Measurements from ENCODE around the gene SNX19. TPM values are rescaled to one million over a fixed set of nuclear protein-coding genes. Genes with fewer than 3 reads are reported as not detected.

The SNX19 gene
- total RNA-seq, 4 donors from 2014 or later = 89.8 to 193 (median 137) TPM

DNA sequence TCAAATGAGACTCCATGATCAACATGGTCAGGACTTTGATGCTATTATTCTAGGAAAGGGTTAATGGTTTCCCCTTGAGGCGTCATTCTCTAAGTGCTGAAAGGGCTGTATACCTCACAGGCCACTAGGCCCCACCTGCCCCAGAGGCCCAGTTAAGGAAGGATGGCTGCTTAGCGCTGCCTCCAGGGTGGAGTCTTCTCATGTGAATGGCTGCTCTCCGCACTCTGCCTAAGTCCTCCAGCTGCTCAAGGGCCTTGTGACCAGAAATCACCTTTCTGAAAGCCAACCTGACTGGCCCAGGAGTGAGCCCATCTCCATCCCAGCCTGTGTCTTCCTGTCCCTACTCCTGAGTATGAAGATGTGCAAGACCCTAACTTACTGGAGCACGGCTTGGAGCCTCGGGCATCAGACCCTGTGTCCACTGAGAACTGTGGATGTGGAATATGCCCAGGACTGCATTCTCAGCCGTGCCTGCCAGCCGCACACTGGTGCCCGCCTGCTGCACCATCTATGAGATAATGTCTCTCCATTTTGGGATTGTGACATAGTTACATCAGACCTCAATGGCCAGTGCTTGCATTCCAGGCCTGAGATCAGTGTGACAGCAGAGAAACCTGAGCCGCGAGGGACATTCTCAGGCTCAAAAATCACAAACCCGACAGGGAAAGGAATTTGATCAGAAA, 51.0 kb downstream of the SNX19 start:
- H3K4me1 ChIP-seq = peaks cover 0 to 7% (median 2%) of the 10 kb centered on the region in 4 donors
- intact Hi-C loops (cut with DNase I; ENCODE audit: low total_unique reads) = loop anchor here (10.0 kb wide), 1 partner anchor 230 kb away; no protein-coding TSS in a partner anchor
- H3K9me3 ChIP-seq = no peaks in the 10 kb centered on the region
- TF ChIP-seq POLR2A (IDR thresholded peaks at IDR 0.05) (no peak), POLR2AphosphoS5 (IDR thresholded peaks at IDR 0.05) (no peak)
- TF ChIP-seq, protein P1, sequence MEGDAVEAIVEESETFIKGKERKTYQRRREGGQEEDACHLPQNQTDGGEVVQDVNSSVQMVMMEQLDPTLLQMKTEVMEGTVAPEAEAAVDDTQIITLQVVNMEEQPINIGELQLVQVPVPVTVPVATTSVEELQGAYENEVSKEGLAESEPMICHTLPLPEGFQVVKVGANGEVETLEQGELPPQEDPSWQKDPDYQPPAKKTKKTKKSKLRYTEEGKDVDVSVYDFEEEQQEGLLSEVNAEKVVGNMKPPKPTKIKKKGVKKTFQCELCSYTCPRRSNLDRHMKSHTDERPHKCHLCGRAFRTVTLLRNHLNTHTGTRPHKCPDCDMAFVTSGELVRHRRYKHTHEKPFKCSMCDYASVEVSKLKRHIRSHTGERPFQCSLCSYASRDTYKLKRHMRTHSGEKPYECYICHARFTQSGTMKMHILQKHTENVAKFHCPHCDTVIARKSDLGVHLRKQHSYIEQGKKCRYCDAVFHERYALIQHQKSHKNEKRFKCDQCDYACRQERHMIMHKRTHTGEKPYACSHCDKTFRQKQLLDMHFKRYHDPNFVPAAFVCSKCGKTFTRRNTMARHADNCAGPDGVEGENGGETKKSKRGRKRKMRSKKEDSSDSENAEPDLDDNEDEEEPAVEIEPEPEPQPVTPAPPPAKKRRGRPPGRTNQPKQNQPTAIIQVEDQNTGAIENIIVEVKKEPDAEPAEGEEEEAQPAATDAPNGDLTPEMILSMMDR (IDR thresholded peaks at IDR 0.05) = no peak
- no peak for DNase-seq
- 85% methylated on average over 11 of the region's 11 CpGs; no CpG with 5 or more reads in 1 of the 2 donors for WGBS, 2 donors (ENCODE audit: low coverage in 1 of 2)
- H3K36me3 ChIP-seq = peaks cover 0 to under 1% (median 0%) of the 10 kb centered on the region in 4 donors
- H3K27ac ChIP-seq = no peak overlapping the region
- H3K27me3 ChIP-seq = no peaks in the 10 kb centered on the region
- H3K4me3 ChIP-seq = no peak overlapping the region
- in situ Hi-C loops (cut with MboI; ENCODE audit: low pct_ligation_motif_present in 1 of 4, low pct_unique_long_range_greater_than_20kb in 1 of 4, low sequenced_read_pairs in 3 of 4) = loop anchor here (10.0 to 25.0 kb wide), 2 partner anchors 430 to 653 kb away; no protein-coding TSS in a partner anchor

DNA sequence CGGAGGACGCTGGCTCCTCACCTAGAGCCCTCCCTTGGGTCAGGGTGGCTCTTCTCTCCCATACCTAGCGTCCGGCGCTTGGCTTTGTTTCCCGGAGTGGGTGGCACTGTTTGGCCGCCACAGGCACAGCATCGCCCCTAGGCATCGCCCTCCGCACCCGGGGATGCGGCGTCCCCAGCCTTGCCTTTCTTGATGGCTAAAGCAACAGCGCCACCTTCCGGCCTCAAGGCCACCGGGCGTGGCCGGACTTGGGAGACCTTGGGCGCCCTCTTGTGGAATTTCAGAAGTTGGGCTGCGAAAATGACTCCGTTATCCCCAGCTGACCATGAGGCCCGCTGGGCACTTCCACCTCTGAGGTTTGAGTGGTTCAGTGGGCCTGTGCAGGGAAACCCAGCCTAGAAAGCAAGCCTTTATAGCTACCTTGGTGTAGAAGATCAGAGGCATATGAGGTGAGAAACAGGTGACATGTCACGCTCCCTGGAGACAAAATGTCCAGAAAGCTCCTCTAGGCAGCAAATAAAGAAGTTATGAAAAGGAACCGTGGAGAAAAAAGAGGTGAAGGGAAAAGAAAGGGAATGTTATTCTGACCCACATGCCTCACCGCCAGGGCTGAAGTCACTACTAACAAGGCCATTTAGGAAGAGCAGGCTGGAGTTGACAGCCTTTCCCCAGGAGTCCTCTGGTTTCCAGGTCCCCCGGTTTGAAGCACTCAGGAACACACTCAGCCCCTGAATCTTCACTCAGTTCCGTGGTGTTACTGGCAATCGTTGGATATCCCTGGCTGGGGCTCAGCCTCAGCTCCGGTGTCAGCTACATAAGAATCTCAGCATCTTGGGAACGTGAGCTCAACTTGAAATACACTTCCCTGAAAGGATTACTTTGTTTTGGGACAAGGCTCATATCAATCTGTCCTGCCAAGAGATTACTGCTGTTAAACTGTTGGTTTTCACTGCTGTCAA, 54.1 kb downstream of the SNX19 start:
- Histone ChIP-seq H3K27me3 (no peaks in the 10 kb centered on the region), H3K27ac (no peak overlapping the region), H3K36me3 (no peaks in the 10 kb centered on the region), H3K9me3 (no peaks in the 10 kb centered on the region), H3K4me3 (no peak overlapping the region), H3K4me1 (peaks cover 0 to 7% (median 2%) of the 10 kb centered on the region in 4 donors)
- intact Hi-C loops (cut with DNase I; ENCODE audit: low total_unique reads) (loop anchor here (1.0 to 10.0 kb wide), 3 partner anchors 32 to 427 kb away; no protein-coding TSS in a partner anchor), in situ Hi-C loops (cut with MboI; ENCODE audit: low pct_ligation_motif_present in 1 of 4, low pct_unique_long_range_greater_than_20kb in 1 of 4, low sequenced_read_pairs in 3 of 4) (loop anchor here (5.0 to 25.0 kb wide), 4 partner anchors 425 to 650 kb away; partner anchors contain the start of gene ADAMTS8 (in 1 of the 4))
- WGBS, 2 donors (ENCODE audit: low coverage in 1 of 2) = 33 to 80% methylated on average over 2 to 23 of the region's 30 CpGs
- TF ChIP-seq, protein P1 (IDR thresholded peaks at IDR 0.05) = peak; percentile 99 to 100 (median 100)
- TF ChIP-seq EP300 (IDR thresholded peaks at IDR 0.05; ENCODE audit: low read depth) (no peak), POLR2AphosphoS5 (IDR thresholded peaks at IDR 0.05) (peak; percentile 25 to 61 (median 27)), POLR2A (IDR thresholded peaks at IDR 0.05) (no peak)
- peak; percentile 92 for DNase-seq

DNA sequence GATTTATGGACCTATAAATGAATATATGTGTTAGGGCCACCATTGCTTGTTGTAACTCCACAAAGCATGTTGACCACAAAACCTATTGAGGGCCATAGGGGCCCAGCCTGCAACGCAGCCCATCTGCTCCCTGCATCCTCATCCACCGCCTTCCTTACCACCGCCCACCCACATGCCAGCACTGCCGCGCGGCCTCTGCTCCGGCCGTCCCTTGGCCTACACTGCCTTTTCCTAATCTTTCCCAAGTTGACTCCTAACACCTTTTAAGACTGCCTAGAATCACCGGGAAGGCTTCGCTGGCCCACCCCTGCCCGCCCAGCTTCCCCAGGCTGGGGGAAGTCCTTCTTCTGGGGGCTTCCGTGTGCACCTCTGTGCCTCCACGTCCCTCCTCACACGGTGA, 55.0 kb downstream of the SNX19 start:
- intact Hi-C loops (cut with DNase I; ENCODE audit: low total_unique reads) = loop anchor here (10.0 kb wide), 1 partner anchor 226 kb away; no protein-coding TSS in a partner anchor
- in situ Hi-C loops (cut with MboI; ENCODE audit: low pct_ligation_motif_present in 1 of 4, low pct_unique_long_range_greater_than_20kb in 1 of 4, low sequenced_read_pairs in 3 of 4) = loop anchor here (5.0 to 25.0 kb wide), 4 partner anchors 424 to 649 kb away; partner anchors contain the start of gene ADAMTS8 (in 1 of the 4)
- H3K4me3 ChIP-seq = no peak overlapping the region
- H3K4me1 ChIP-seq = peaks cover 0 to 7% (median 2%) of the 10 kb centered on the region in 4 donors
- H3K27ac ChIP-seq = no peak overlapping the region
- DNase-seq = no peak
- WGBS, 2 donors (ENCODE audit: low coverage in 1 of 2) = 95 to 98% methylated on average over 14 of the region's 14 CpGs
- TF ChIP-seq POLR2A (IDR thresholded peaks at IDR 0.05) = no peak
- TF ChIP-seq, protein P1 (IDR thresholded peaks at IDR 0.05) = no peak
- TF ChIP-seq EP300 (IDR thresholded peaks at IDR 0.05; ENCODE audit: low read depth) = no peak
- TF ChIP-seq POLR2AphosphoS5 (IDR thresholded peaks at IDR 0.05) = no peak
- no peaks in the 10 kb centered on the region for H3K9me3 ChIP-seq
- H3K36me3 ChIP-seq = no peaks in the 10 kb centered on the region
- no peaks in the 10 kb centered on the region for H3K27me3 ChIP-seq
